ENCODE data around the gene CHD6. TPM values are rescaled to one million over a fixed set of nuclear protein-coding genes. Genes with fewer than 3 reads are reported as not detected.

The CHD6 gene
- total RNA-seq, result 19.7 and 31.5 TPM in 2 replicates

- DNase-seq (ENCODE audit: low read depth, low spot score), result peak; percentile 98
Observed at GRCh38 chr20:41617902-41618806, at the start of gene CHD6. CHD6 (minus strand) TSS chr20:41618377; CDS start chr20:41551337, 67,040 bp downstream.

GRCh38 chr20:41664584-41664983 is 46.4 kb upstream of the CHD6 start:
- no peak for DNase-seq (ENCODE audit: low read depth, low spot score)

- no peak for DNase-seq (ENCODE audit: low read depth, low spot score)
Observed at GRCh38 chr20:41657655-41658054, 39.5 kb upstream of the CHD6 start.

- no peak for DNase-seq (ENCODE audit: low read depth, low spot score)
Observed at GRCh38 chr20:41655962-41656618, 37.9 kb upstream of the CHD6 start.

- no peak for DNase-seq (ENCODE audit: low read depth, low spot score)
Observed at GRCh38 chr20:41654884-41655283, 36.7 kb upstream of the CHD6 start.

- DNase-seq (ENCODE audit: low read depth, low spot score), result no peak
Observed at GRCh38 chr20:41654292-41654691, 36.1 kb upstream of the CHD6 start.

GRCh38 chr20:41650231-41650948 is 32.2 kb upstream of the CHD6 start:
- no peak for DNase-seq (ENCODE audit: low read depth, low spot score)

GRCh38 chr20:41649489-41649888 is 31.3 kb upstream of the CHD6 start:
- DNase-seq (ENCODE audit: low read depth, low spot score), result no peak

GRCh38 chr20:41645372-41645771 is 27.2 kb upstream of the CHD6 start:
- no peak for DNase-seq (ENCODE audit: low read depth, low spot score)

- no peak for DNase-seq (ENCODE audit: low read depth, low spot score)
Observed at GRCh38 chr20:41643504-41643938, 25.3 kb upstream of the CHD6 start.

GRCh38 chr20:41639630-41640029 is 21.5 kb upstream of the CHD6 start:
- DNase-seq (ENCODE audit: low read depth, low spot score), result no peak

- DNase-seq (ENCODE audit: low read depth, low spot score), result no peak
Observed at GRCh38 chr20:41638456-41638855, 20.3 kb upstream of the CHD6 start.

GRCh38 chr20:41635158-41635557 is 17.0 kb upstream of the CHD6 start:
- no peak for DNase-seq (ENCODE audit: low read depth, low spot score)

GRCh38 chr20:41632896-41633295 is 14.7 kb upstream of the CHD6 start:
- DNase-seq (ENCODE audit: low read depth, low spot score), result no peak

- DNase-seq (ENCODE audit: low read depth, low spot score), result no peak
Observed at GRCh38 chr20:41631826-41632225, 13.6 kb upstream of the CHD6 start.

- no peak for DNase-seq (ENCODE audit: low read depth, low spot score)
Observed at GRCh38 chr20:41630846-41631245, 12.7 kb upstream of the CHD6 start.

- no peak for DNase-seq (ENCODE audit: low read depth, low spot score)
Observed at GRCh38 chr20:41627611-41628244, 9.6 kb upstream of the CHD6 start.

GRCh38 chr20:41627001-41627495 is 8.9 kb upstream of the CHD6 start:
- no peak for DNase-seq (ENCODE audit: low read depth, low spot score)

GRCh38 chr20:41623625-41624375 is 5.6 kb upstream of the CHD6 start:
- DNase-seq (ENCODE audit: low read depth, low spot score), result no peak

GRCh38 chr20:41622584-41622983 is 4.4 kb upstream of the CHD6 start:
- DNase-seq (ENCODE audit: low read depth, low spot score), result no peak

GRCh38 chr20:41621971-41622370 is 3.8 kb upstream of the CHD6 start:
- no peak for DNase-seq (ENCODE audit: low read depth, low spot score)
